Endothelial cell of umbilical vein (primary cell): ENCODE data around the gene RAB42. TPM values are rescaled to one million over a fixed set of nuclear protein-coding genes. Genes with fewer than 3 reads are reported as not detected.

Experiments
- BruUV-seq: library from RNA; stranded (reverse); fragments of 400-500 nt; replicated peaks from 2 replicates; lab custom pipeline; 2021; lab: Mats Ljungman, UMichigan
- CTCF ChIA-PET: fragments of 300-600, 350-600 bp; sonication (Branson Sonifier 250); formaldehyde crosslinking; loops from one replicate; lab custom pipeline; 2021; ENCODE audit warnings: antibody characterized with exemption, inconsistent platforms; lab: Charles Lee
- POLR2A ChIA-PET: fragments of 300-600, 350-600 bp; sonication (Branson Sonifier 250); formaldehyde crosslinking; loops from one replicate; lab custom pipeline; 2021; ENCODE audit warnings: antibody characterized with exemption, inconsistent platforms; lab: Charles Lee
- DNase-seq: peaks from one replicate; pipeline ENCODE4 v3.0.0-alpha.2; 2011; ENCODE audit warnings: low read depth, low spot score
- FAIRE-seq: peaks from 2 replicates; lab custom pipeline; 2011; peaks lifted over from hg19 to GRCh38; lab: Jason Lieb, UNC
- H2AFZ ChIP-seq: 2 replicates; pipeline ENCODE4 v1.6.0; 2012; ENCODE audit warnings: low read depth, low read length, control low read depth, inconsistent platforms
- H3K27ac ChIP-seq: 2 replicates; pipeline ENCODE4 v1.5.1; 2011; ENCODE audit warnings: low read depth, mild to moderate bottlenecking, control low read depth, low read length, moderate library complexity; ENCODE audit not compliant: insufficient read depth
- H3K27me3 ChIP-seq, 2 experiments: 2 replicates each; pipeline versions ENCODE4 v1.6.0 to v1.6.1; 2011; ENCODE audit warnings: low read length in 2 of 2, mixed read lengths in 1 of 2; ENCODE audit not compliant: control insufficient read depth in 2 of 2, insufficient read depth in 2 of 2
- H3K36me3 ChIP-seq, 2 experiments: 2 replicates in 1 of 2; 3 replicates in 1 of 2; pipeline ENCODE4 v1.5.1; 2011; ENCODE audit warnings: low read length in 2 of 2, mild to moderate bottlenecking in 1 of 2, moderate library complexity in 1 of 2; ENCODE audit not compliant: control insufficient read depth in 2 of 2, insufficient read depth in 2 of 2; ENCODE audit errors: extremely low read depth in 1 of 2
- H3K4me1 ChIP-seq: 3 replicates; pipeline ENCODE4 v1.5.1; 2011; ENCODE audit warnings: mild to moderate bottlenecking, low read length; ENCODE audit not compliant: control insufficient read depth, insufficient read depth; ENCODE audit errors: extremely low read depth
- H3K4me2 ChIP-seq: 2 replicates; pipeline ENCODE4 v1.6.1; 2011; ENCODE audit warnings: low read length, control low read depth, mixed read lengths; ENCODE audit not compliant: insufficient read depth
- H3K4me3 ChIP-seq, 3 experiments: fragments of 200-600 bp in 1 of 3; sonication (generic), shearing (Covaris generic) in 1 of 3; replicated peaks in 1 of 3; 2 replicates each; pipeline ENCODE4 v1.5.1; 2011 to 2016; ENCODE audit warnings: control low read depth in 3 of 3, low read length in 3 of 3, mild to moderate bottlenecking in 2 of 3, inconsistent platforms in 1 of 3, low read depth in 1 of 3, moderate library complexity in 1 of 3; ENCODE audit not compliant: insufficient read depth in 1 of 3
- H3K79me2 ChIP-seq: 2 replicates; pipeline ENCODE4 v1.6.0; 2012; ENCODE audit warnings: low read length, inconsistent platforms; ENCODE audit not compliant: control insufficient read depth, insufficient read depth
- H3K9ac ChIP-seq: replicated peaks from 2 replicates; pipeline ENCODE3; 2011; ENCODE audit warnings: low read length, control low read depth; ENCODE audit not compliant: insufficient read depth; ENCODE audit errors: extremely low read depth
- H3K9me1 ChIP-seq: replicated peaks from 3 replicates; pipeline ENCODE4 v1.6.0; 2011; ENCODE audit warnings: mild to moderate bottlenecking, low read length; ENCODE audit not compliant: control insufficient read depth, insufficient read depth; ENCODE audit errors: extremely low read depth
- H3K9me3 ChIP-seq: replicated peaks from 2 replicates; pipeline ENCODE4 v1.5.1; 2012; ENCODE audit warnings: low read length, inconsistent platforms; ENCODE audit not compliant: control insufficient read depth, insufficient read depth
- H4K20me1 ChIP-seq: replicated peaks from 2 replicates; pipeline ENCODE3; 2011; ENCODE audit warnings: mild to moderate bottlenecking, low read length; ENCODE audit not compliant: control insufficient read depth, insufficient read depth; ENCODE audit errors: extremely low read depth
- EZH2 ChIP-seq: IDR thresholded peaks from 2 replicates; pipeline ENCODE4 v1.6.1; 2012; ENCODE audit warnings: borderline replicate concordance, low read depth, mild to moderate bottlenecking, moderate library complexity, low read length, inconsistent platforms; ENCODE audit not compliant: severe bottlenecking
- FOS ChIP-seq: IDR thresholded peaks from 2 replicates; pipeline ENCODE4 v1.6.1; 2011; ENCODE audit warnings: mild to moderate bottlenecking, low read length, moderate library complexity, borderline replicate concordance; ENCODE audit not compliant: insufficient read depth
- GATA2 ChIP-seq: IDR thresholded peaks from 2 replicates; pipeline ENCODE4 v1.7.0; 2011; ENCODE audit warnings: low read depth, mild to moderate bottlenecking, moderate library complexity, mixed read lengths, low read length; ENCODE audit not compliant: insufficient read length, insufficient read depth
- JUN ChIP-seq: IDR thresholded peaks from 2 replicates; pipeline ENCODE4 v1.6.1; 2011; ENCODE audit warnings: borderline replicate concordance, low read depth; ENCODE audit not compliant: insufficient read length, insufficient read depth
- MYC ChIP-seq: IDR thresholded peaks from one replicate; pipeline ENCODE4 v1.6.1; 2011; ENCODE audit warnings: mild to moderate bottlenecking, low read depth, low read length
- POLR2A ChIP-seq: IDR thresholded peaks from 2 replicates; pipeline ENCODE4 v1.6.1; 2012; ENCODE audit warnings: low read depth, mild to moderate bottlenecking, control low read depth, low read length
- POLR2AphosphoS5 ChIP-seq: IDR thresholded peaks from 2 replicates; pipeline ENCODE4 v1.6.1; 2012; ENCODE audit warnings: low read depth, mild to moderate bottlenecking, control low read depth, low read length, moderate library complexity; ENCODE audit not compliant: insufficient read depth
- dilution Hi-C: fragments of 300-500 bp; cut with MboI; formaldehyde crosslinking; loops from one replicate; pipeline ENCODE4 v1.15.0; 2019; ENCODE audit warnings: low sequenced_read_pairs; ENCODE audit not compliant: extremely low pct_ligation_motif_present
- intact Hi-C: fragments of 100-400 bp; cut with micrococcal nuclease; formaldehyde crosslinking; loops from one replicate; pipeline ENCODE4 v1.10.0; 2022
- polyA plus RNA-seq, 4 experiments: library from polyadenylated mRNA; depleted of rRNA in 3 of 4; stranded (reverse) in 3 of 4; unstranded in 1 of 4; fragments of >200 nt; gene quantifications; 2 replicates each; pipeline versions ENCODE4 v1.2.1 to v1.2.3, GENCODE V29; 2011 to 2012; ENCODE audit warnings: missing spikeins in 1 of 4
- total RNA-seq: library from RNA; stranded (reverse); gene quantifications from 2 replicates; pipeline ENCODE4 v1.2.3, GENCODE V29; 2021
- TF ChIP-seq, protein P1 (sequence below): IDR thresholded peaks from 2 replicates; pipeline ENCODE4 v1.6.1; 2011; ENCODE audit not compliant: insufficient read depth, insufficient read length
- TF ChIP-seq, protein P2 (sequence below), 2 donors: IDR thresholded peaks; 1 replicate in 1 of 2; 2 replicates in 1 of 2; pipeline ENCODE4 v1.5.1; 2011; ENCODE audit warnings: low read length in 2 of 2, mild to moderate bottlenecking in 2 of 2, moderate library complexity in 2 of 2, control low read depth in 1 of 2, inconsistent platforms in 1 of 2, low read depth in 1 of 2; ENCODE audit not compliant: insufficient read depth in 1 of 2; ENCODE audit errors: extremely low read depth in 1 of 2

The RAB42 gene
- total and polyA plus RNA-seq, 2 donors (not counting 3 experiments of a cell fraction or from before 2014, with no cell fraction given): 1.2 to 1.8 TPM

DNA sequence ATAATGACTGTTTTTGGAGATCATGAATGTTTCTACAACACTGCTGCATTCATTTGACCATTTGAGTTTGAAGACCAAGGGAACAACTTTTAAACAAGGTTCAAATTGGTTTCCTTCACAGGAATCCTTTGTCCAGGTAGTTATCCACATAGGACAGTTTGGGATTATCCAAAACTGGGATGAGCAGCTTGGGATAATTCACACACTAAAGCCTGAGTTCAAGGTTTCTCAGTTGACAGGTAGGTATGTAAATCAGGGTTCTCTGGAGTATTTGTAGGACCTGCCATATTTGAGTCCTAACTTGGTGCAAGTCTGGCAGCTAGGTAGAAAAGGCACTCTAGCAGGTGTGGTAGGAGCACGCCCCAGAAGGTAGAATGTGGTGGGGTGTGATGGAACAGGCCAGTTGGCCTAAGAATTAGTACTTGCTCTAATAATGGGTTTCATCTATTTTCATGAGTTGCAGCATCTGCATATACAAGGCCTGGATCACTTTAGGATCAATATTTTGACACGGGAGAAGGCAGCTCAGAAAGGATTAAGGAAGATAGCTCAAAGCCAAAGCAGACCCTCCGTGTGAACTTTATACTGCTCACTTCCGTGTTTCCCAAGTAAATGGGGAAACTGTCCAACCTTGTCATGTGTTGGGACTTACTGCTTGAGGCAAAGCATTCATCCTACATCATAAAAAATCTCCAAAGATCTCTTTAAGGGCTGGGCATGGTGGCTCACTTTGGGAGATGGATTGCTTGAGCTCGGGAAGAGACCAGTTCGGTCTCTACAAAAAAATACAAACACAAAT is 14.1 kb upstream of the RAB42 start:
- POLR2A ChIA-PET: interaction anchor here (0.6 to 1.0 kb wide), 2 partner anchors 25 to 27 kb away, joined by 3 read pairs; partner anchors contain the start of gene TRNAU1AP
- Histone ChIP-seq H4K20me1 (peaks cover 4% of the 10 kb centered on the region), H3K9me1 (no peaks in the 10 kb centered on the region), H3K27me3 (no peaks in the 10 kb centered on the region), H3K9ac (no peak overlapping the region), H3K4me3 (no peak overlapping the region), H3K27ac (no peak overlapping the region), H3K79me2 (peaks cover 32% of the 10 kb centered on the region), H3K36me3 (peaks cover 18 to 24% of the 10 kb centered on the region in 2 experiments), H3K9me3 (no peaks in the 10 kb centered on the region), H3K4me1 (peaks cover 28% of the 10 kb centered on the region), H2AFZ (no peak overlapping the region), H3K4me2 (no peak overlapping the region)
- dilution Hi-C loops (no loop called here), intact Hi-C loops (no loop called here)
- peak; percentile 67 for TF ChIP-seq POLR2A
- peak; percentile 36 for TF ChIP-seq POLR2AphosphoS5
- TF ChIP-seq, protein P1, sequence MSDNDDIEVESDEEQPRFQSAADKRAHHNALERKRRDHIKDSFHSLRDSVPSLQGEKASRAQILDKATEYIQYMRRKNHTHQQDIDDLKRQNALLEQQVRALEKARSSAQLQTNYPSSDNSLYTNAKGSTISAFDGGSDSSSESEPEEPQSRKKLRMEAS: no peak
- CTCF ChIA-PET: interaction anchor here (1.2 to 4.7 kb wide), 3 partner anchors 24 to 61 kb away, joined by 3 to 44 read pairs (median 6); no protein-coding TSS in a partner anchor
- FAIRE-seq (no peak), DNase-seq (no peak)
- BruUV-seq: no TSS peak

DNA sequence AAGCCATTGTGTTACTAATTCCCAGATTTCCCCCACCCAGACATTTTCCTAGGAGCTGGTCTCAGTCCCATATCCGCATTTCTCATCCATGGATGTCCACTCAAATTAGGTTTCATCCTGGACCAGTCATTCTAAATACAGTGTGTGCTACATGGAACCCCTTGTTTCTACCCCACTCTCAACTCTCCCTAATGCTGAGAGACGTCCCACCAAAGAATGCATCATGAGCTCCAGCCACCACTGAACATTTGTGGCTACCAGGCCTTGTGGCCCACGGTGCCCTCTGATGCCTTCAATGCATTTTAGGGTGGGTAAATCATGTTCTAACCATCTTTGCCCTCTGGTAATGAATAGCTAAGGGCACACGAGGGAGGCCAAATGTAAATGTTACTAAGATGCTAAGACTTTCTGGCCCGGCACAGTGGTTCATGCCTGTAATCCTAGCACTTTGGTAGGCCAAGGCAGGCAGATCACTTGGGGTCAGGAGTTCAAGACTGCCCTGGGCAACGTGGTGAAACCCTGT is 13.3 kb upstream of the RAB42 start:
- Histone ChIP-seq H3K9me3 (no peaks in the 10 kb centered on the region), H3K36me3 (peaks cover 18 to 23% of the 10 kb centered on the region in 2 experiments), H3K4me1 (peaks cover 31% of the 10 kb centered on the region), H2AFZ (no peak overlapping the region), H3K4me2 (no peak overlapping the region), H3K27me3 (no peaks in the 10 kb centered on the region), H3K9me1 (no peaks in the 10 kb centered on the region), H3K27ac (no peak overlapping the region), H3K4me3 (no peak overlapping the region), H3K9ac (no peak overlapping the region), H3K79me2 (peaks cover 32% of the 10 kb centered on the region), H4K20me1 (peaks cover 4% of the 10 kb centered on the region)
- ChIA-PET POLR2A (interaction anchor here (0.6 to 4.3 kb wide), 7 partner anchors 8 to 67 kb away, joined by 3 to 59 read pairs (median 5); partner anchors contain the start of gene TRNAU1AP), CTCF (interaction anchor here (0.9 to 4.7 kb wide), 5 partner anchors 10 to 62 kb away, joined by 3 to 44 read pairs (median 5); no protein-coding TSS in a partner anchor)
- intact Hi-C loops (no loop called here), dilution Hi-C loops (no loop called here)
- FAIRE-seq: peak; percentile 21
- TF ChIP-seq POLR2A (no peak), JUN (no peak), EZH2 (no peak), POLR2AphosphoS5 (no peak), FOS (no peak), GATA2 (no peak), MYC (no peak)
- TF ChIP-seq, protein P2, sequence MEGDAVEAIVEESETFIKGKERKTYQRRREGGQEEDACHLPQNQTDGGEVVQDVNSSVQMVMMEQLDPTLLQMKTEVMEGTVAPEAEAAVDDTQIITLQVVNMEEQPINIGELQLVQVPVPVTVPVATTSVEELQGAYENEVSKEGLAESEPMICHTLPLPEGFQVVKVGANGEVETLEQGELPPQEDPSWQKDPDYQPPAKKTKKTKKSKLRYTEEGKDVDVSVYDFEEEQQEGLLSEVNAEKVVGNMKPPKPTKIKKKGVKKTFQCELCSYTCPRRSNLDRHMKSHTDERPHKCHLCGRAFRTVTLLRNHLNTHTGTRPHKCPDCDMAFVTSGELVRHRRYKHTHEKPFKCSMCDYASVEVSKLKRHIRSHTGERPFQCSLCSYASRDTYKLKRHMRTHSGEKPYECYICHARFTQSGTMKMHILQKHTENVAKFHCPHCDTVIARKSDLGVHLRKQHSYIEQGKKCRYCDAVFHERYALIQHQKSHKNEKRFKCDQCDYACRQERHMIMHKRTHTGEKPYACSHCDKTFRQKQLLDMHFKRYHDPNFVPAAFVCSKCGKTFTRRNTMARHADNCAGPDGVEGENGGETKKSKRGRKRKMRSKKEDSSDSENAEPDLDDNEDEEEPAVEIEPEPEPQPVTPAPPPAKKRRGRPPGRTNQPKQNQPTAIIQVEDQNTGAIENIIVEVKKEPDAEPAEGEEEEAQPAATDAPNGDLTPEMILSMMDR (IDR thresholded peaks at IDR 0.05; ENCODE audit: extremely low read depth in 1 of 2, insufficient read depth in 1 of 2, low read depth in 1 of 2, low read length in 2 of 2): no peak
- TF ChIP-seq, protein P1: no peak
- no TSS peak for BruUV-seq
- DNase-seq: no peak
